PC-3 (cell line): Measurements from ENCODE around the gene HTT-AS.

Source experiments
- CTCF ChIP-seq: fragments of 300-600 bp; sonication (generic); conservative IDR thresholded peaks from 2 replicates; pipeline ENCODE4 v1.5.1; 2017; ENCODE audit warnings: antibody characterized with exemption, low read depth, mild to moderate bottlenecking, low read length
- EZH2phosphoT487 ChIP-seq: fragments of 300-600 bp; sonication (generic); IDR thresholded peaks from 2 replicates; pipeline ENCODE4 v1.6.1; 2018; ENCODE audit warnings: mild to moderate bottlenecking, antibody characterized with exemption, low read length, borderline replicate concordance

GRCh38 chr4:3039706-3040366 is 34.5 kb downstream of the HTT-AS start:
- TF ChIP-seq CTCF (no peak), EZH2phosphoT487 (no peak)
